Dermis microvascular lymphatic vessel endothelial cell (primary cell): ENCODE measurements around the gene SINHCAF. TPM values are rescaled to one million over a fixed set of nuclear protein-coding genes. Genes with fewer than 3 reads are reported as not detected.
"Not testable (repeated sequence)": the region's sequence is repeated elsewhere in the genome, so short reads cannot be mapped to it uniquely, and the experiment has no call there.

ENCODE experiments used
- DNase-seq, 2 donors: peaks; one replicate each; pipeline versions ENCODE4 v3.0.0 to v3.0.0-alpha.2; 2010; ENCODE audit warnings: low read depth in 2 of 2
- total RNA-seq: library from RNA; depleted of rRNA; stranded (reverse); fragments of >200 nt; gene quantifications from 2 replicates; pipeline ENCODE4 v1.2.1, GENCODE V29; 2014

SINHCAF gene
- total RNA-seq, 1 donor from 2014 or later = 43.0 TPM

DNA sequence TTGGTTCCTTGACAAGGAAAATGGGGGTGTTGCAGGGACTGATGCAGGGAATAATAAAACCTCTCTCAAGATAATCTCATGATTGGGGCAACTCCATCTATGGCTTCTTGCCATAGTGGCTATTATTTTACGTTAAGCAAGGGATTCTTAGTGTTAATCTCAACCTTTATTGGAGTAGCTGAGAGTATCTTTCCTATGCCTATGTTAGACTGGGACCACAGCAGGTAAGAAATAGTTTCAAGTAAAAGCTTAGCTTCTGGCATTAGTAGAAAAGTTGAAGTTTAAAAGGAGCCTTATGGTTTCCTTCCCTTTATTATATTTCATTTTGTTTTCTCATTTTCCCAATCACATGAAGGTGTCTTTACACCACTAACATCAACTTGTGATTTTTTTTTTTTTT is 16.7 kb downstream of the SINHCAF start:
- DNase-seq = no peak

GRCh38 chr12:31308116-31308515 is 17.8 kb downstream of the SINHCAF start:
- no peak for DNase-seq

DNA sequence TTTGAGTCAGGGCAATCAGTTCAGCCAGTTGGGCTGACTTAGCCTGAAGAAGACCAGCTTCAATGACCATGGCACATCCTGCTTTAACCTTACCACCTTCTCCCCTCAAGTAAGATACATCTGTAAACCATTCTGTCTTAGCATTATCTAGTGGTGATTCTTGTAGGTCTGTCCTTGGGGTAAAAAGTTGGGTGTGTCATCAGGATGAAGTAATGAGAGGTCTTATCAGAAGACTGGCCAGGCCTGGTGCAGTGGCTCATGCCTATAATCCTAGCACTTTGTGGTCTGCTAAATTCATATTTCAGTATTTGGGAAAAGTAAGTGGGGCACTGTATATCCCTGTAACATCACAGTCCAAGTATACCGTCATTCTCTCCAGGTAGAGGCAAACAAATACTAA is 19.1 kb downstream of the SINHCAF start:
- no peak for DNase-seq

- DNase-seq = no peak
Measured at GRCh38 chr12:31303466-31303865, 22.5 kb downstream of the SINHCAF start.

DNA sequence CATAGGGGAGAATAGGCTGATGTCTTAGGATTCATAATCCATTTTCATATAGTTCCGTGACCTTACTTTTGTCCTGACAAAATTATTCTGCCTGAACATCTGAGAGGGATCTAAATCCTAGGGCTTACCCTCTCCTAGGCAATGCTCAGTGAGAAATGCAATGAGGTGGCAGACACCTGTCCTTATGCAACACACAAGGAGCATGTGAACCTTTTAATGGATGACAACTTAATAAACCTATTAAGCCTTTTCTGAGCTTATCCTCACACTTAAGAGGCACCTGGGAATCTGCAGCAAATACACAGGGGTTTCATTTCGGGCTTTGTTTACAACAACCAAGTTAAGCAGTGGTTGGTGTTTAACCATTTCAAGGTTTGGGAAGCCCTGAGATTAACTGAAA is 24.6 kb downstream of the SINHCAF start:
- no peak for DNase-seq

- DNase-seq = no peak
Measured at GRCh38 chr12:31300783-31301182, 25.2 kb downstream of the SINHCAF start.

DNA sequence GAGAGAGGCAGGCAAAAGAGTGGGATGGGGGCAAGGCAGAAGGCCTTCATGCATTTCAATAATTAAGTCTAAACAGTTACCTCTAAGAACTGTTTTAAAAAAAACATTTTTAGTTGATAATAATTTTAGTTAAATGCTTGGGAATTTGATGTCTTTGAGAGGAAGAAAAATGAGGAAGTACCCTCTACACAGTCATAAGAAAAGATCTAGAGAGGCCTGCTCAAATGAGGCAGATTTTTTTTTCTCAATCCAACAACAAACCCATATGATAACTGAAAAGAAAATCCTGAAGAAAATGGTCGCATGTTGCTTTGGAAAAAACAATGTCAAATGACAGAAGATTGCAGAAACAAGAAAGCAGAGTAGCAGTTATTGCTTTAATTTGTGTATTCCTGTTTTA is 25.6 kb downstream of the SINHCAF start:
- DNase-seq = no peak

DNA sequence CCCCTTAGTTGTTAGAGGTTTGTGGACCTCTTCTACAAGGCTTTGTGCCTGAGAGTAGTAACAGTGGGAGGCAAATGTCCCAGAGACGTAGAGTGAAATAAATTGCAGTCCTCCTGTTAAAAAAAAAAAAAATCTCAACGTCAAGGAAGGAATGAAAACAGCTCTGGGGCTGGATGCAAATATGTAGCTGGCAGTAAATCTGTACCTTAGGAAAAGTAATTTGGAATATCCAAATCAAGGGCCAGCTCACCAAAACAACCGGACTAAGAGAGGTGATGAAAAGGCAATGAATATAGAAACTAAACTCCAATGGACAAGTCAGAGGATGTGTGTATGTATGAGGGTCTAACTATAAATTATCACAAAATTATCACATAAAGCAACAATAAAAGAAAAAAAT is 27.0 kb downstream of the SINHCAF start:
- no peak for DNase-seq

DNA sequence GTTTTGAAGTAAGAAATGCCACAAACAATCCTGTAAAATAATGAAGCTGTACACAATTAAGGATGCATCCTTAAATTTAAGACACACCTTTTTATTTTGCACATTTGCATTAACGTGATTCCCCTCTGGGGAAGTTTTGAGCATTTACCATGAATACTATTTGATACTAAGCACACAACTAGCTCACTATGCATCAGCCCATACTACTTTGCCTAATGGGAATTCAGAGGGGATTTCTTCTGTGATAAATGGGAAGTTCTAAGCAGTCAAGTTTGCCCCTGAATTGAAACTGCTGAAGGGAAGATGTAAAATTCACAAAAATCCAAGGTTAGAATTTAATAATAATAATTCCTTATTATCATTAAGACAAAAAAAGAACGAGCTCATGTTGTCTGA is 27.4 kb downstream of the SINHCAF start:
- no peak for DNase-seq

GRCh38 chr12:31297572-31298514 is 28.1 kb downstream of the SINHCAF start:
- DNase-seq = no peak

GRCh38 chr12:31289441-31289840 is 36.5 kb downstream of the SINHCAF start:
- no peak for DNase-seq

DNA sequence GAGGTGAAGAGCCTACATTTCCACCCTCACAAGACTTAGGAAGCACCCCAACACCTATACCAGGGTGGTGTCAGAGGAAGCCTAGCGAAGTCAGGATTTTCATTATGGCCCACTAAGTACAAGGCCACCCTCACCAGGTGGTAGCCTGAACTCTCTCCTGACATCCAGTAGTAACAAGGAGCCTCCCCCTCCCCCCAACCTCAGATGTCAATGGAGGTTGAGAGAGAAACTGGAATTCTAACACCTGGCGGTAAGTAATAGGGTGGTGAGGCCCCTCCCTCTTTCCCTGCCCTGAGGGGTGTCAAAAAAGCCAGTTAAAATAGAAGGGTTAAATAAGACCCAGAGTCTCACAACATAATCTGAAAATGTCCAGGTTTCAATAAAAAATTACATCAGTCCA is 37.6 kb downstream of the SINHCAF start:
- no peak for DNase-seq

DNA sequence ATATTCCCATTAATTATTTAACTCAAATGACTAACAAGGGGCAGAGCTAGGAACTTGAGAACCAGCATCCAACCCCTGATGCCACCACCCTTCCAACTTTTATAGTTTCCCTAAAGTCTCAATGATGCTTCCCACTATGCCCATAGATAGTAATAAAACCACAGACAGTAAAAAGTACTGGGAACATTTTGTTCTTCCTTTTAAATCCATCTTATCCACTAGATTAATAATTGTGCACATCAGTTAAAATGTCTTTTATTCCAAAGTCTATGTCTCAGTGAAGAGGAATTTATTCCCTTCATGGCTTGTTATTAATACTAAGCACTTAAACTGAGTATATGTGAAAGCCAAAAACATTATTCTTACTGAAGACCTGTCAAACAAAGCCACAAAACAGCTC is 45.8 kb downstream of the SINHCAF start:
- DNase-seq = no peak

GRCh38 chr12:31279390-31279924 is 46.5 kb downstream of the SINHCAF start:
- DNase-seq = no peak

DNA sequence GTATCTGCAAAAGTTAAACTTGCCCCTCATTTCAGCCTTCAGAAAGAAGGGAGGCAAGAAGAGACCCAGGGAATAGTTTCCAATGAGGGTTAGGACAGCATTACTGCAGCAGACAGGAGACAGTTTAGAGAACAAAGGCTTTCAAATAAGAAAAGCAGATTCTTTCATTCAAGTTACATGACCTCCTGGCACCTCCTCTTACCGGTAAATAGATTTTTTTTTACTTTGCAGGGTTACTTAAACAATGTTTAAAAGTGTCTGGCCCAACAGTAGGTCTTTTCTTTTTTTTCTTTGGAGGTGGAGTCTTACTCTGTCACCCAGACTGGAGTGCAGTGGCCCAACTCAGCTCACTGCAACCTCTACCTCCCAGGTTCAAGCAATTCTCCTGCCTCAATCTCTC is 47.1 kb downstream of the SINHCAF start:
- DNase-seq = no peak

DNA sequence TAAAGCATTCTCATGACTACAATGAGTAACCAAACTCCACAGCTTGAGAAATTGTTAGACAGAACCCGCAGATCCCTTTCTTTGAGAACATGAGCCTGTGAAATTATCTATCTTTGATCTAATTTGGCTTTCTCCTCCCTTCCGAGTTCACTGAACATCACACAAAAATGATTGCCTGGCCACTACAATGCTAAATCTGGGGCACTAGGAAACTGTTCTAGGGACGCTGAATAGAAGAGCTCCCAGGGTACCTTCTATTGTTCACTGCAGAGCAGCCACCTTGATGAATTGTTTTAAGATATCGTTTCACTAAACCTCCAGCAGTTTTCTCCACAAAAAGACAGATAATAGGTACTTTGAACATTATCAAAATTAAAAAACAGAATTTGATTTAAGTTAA is 47.5 kb downstream of the SINHCAF start:
- DNase-seq = no peak

DNA sequence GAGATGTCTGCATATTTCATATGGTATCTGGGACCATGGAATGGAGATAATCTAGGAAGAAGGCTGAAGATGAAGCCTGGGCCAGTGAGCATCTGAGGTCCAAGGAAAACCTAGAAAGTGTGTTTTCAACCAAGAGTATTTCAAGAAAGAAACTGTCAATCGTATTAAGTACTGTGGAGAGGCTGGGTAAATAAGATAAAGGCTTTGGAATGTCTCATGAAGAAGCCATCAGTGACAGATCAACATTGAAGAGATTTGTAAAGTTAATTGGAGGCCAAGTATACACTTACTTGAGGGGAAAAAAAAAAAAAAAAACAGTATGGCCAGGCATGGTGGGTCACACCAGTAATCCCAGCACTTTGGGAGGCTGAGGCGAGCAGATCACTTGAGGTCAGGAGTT is 48.9 kb downstream of the SINHCAF start:
- DNase-seq = no peak

DNA sequence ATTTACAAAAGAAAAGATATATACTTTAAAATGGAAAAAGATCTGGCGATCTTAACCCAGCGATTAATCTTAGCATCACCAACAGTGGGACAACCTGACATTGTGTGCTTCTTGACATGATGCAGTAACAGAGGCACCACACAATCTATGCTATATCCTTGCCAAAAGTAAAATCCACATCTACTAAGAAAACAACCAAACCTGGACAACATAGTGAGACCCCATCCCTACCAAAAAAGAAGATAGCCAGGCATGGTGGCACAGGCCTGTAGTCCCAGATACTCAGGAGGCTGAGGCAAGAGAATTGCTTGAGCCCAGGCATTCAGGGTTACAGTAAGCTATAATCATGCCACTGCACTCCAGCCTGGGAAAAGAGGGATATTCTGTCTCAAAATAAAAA is 50.5 kb downstream of the SINHCAF start:
- DNase-seq = no peak

DNA sequence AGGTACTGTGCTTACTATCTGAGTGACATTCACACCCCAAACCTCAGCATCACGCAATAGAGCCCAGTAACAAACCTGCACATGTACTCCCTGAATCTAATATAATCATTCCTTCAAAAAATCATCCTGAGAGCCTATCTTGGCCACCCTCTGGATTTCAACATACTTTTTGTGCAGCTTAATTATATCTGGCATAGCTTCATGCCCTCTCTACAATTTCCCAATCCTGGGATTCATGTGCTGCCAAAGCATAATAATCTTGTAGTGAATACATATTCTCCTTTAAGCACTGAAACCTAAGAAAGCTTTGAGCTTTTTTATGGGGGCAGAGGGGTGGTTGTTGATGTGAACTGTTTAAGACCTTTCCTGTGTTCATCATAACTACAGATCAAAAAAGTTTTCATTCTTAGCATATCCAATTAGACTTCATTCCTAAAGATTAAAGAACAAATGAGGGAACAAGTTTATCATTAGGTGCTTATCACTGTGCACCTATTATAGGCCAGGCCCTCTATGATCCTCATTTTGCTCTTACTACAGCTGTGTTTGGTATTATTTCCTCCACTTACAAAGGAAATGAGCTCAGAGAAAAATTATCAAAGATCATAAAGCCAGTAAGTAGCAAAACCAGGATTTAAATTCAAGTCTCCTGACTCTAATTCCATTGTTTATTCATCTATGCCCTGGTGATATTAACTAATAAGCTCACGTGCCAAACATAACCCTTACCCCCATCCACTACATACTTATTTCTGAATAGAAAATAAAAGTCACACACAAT is 51.2 kb downstream of the SINHCAF start:
- DNase-seq = peak in 1 of 2 donors; percentile 13

- not testable (repeated sequence) for DNase-seq
Measured at GRCh38 chr12:31273794-31274193, 52.2 kb downstream of the SINHCAF start.

DNA sequence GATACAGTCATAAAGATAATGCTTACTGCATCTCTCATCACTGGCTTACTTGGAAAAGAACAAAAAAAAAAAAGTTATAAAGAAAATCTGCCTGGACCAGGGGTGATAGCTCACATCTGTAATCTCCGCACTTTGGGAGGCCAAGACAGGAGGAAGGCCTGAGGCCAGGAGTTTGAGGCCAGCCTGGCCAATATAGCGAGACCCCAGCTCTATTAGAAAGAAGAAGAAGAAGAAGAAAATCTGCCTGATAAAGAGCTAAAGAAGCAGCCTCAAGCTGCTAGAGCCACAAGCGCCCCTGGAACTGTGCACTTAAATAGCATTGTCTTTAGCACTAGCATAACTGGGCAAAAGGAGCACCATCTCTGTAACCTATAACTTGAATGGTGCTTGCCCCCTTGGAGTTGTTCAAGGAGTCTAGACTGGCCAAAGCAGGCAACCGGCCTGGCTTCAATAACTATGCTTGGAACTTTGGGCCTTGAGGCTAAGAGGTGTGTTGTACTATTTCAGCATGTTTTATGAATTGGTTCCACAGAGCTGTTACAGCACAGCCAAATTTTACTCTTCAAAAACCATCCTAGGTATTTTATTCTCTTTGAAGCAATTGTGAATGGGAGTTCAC is 53.2 kb downstream of the SINHCAF start:
- DNase-seq = no peak

- DNase-seq = no peak
Measured at GRCh38 chr12:31267966-31268365, 58.0 kb downstream of the SINHCAF start.
